Skin of body (tissue), 2 donors: ENCODE data around the gene CADM2. TPM values are rescaled to one million over a fixed set of nuclear protein-coding genes. Genes with fewer than 3 reads are reported as not detected.
A peak's percentile ranks its signal among the peaks of the same experiment; 100 is the strongest.

ENCODE experiments used
- DNase-seq: peaks from one replicate; lab custom pipeline; 2025; lab: John Stamatoyannopoulos, UW
- total RNA-seq: library from RNA; depleted of rRNA; stranded (reverse); fragments of >200 nt; gene quantifications from one replicate; pipeline ENCODE4 v1.2.3, GENCODE V29; 2014

CADM2 gene
- total RNA-seq, 1 donor from 2014 or later = 2.5 TPM

GRCh38 chr3:84984429-84984828 lies 25.6 kb downstream of the CADM2 start:
- no peak for DNase-seq

- DNase-seq = no peak
Measured at GRCh38 chr3:84985795-84986194, 27.0 kb downstream of the CADM2 start.

GRCh38 chr3:84987706-84988504 lies 29.1 kb downstream of the CADM2 start:
- no peak for DNase-seq

- no peak for DNase-seq
Measured at GRCh38 chr3:84989102-84989501, 30.3 kb downstream of the CADM2 start.

GRCh38 chr3:84991422-84991900 lies 32.7 kb downstream of the CADM2 start:
- peak; percentile 65 for DNase-seq

GRCh38 chr3:84993956-84994355 lies 35.2 kb downstream of the CADM2 start:
- DNase-seq = peak; percentile 1

- DNase-seq = no peak
Measured at GRCh38 chr3:84998545-84998944, 39.8 kb downstream of the CADM2 start.

- DNase-seq = no peak
Measured at GRCh38 chr3:85003479-85003878, 44.7 kb downstream of the CADM2 start.

GRCh38 chr3:85004147-85004546 lies 45.4 kb downstream of the CADM2 start:
- DNase-seq = no peak

- no peak for DNase-seq
Measured at GRCh38 chr3:85005946-85006345, 47.2 kb downstream of the CADM2 start.

- no peak for DNase-seq
Measured at GRCh38 chr3:85007195-85008094, 48.7 kb downstream of the CADM2 start.

- DNase-seq = no peak
Measured at GRCh38 chr3:85020828-85021227, 62.0 kb downstream of the CADM2 start.

GRCh38 chr3:85030052-85030451 lies 71.3 kb downstream of the CADM2 start:
- no peak for DNase-seq

GRCh38 chr3:85037203-85037602 lies 78.4 kb downstream of the CADM2 start:
- no peak for DNase-seq

GRCh38 chr3:85041001-85041400 lies 82.2 kb downstream of the CADM2 start:
- no peak for DNase-seq

- no peak for DNase-seq
Measured at GRCh38 chr3:85041562-85042055, 82.8 kb downstream of the CADM2 start.

- no peak for DNase-seq
Measured at GRCh38 chr3:85050821-85051220, 92.0 kb downstream of the CADM2 start.

GRCh38 chr3:85051786-85052185 lies 93.0 kb downstream of the CADM2 start:
- no peak for DNase-seq

- no peak for DNase-seq
Measured at GRCh38 chr3:85053626-85054025, 94.8 kb downstream of the CADM2 start.

GRCh38 chr3:85054579-85054978 lies 95.8 kb downstream of the CADM2 start:
- DNase-seq = no peak

GRCh38 chr3:85068911-85069310 lies 110.1 kb downstream of the CADM2 start:
- no peak for DNase-seq

GRCh38 chr3:85074003-85074402 lies 115.2 kb downstream of the CADM2 start:
- DNase-seq = no peak
